Erythroblast (primary cell): Measurements from ENCODE around the gene TMEM88.

Experiments used
- GATA1 ChIP-seq: IDR thresholded peaks from 2 replicates; pipeline ENCODE4 v1.6.1; 2011; ENCODE audit warnings: low read depth, mild to moderate bottlenecking, control low read depth, low read length, moderate library complexity
- POLR2A ChIP-seq: IDR thresholded peaks from 2 replicates; pipeline ENCODE4 v1.6.1; 2011; ENCODE audit warnings: mild to moderate bottlenecking, low read length

- TF ChIP-seq POLR2A (peak; percentile 50), GATA1 (no peak)
Observed at GRCh38 chr17:7840441-7840840, 14.4 kb upstream of the TMEM88 start.
